HG03139 (cell line): ENCODE results near the gene JPH4.
A peak's percentile ranks its signal among the peaks of the same experiment; 100 is the strongest.

ENCODE experiments used
- ATAC-seq: cut with Tn5 transposase; IDR thresholded peaks from one replicate; pipeline ENCODE4 v1.9.1; 2021; ENCODE audit not compliant: unreplicated experiment

Gene JPH4

GRCh38 chr14:23580948-23581281 lies 2.3 kb upstream of the JPH4 start:
- no peak for ATAC-seq

DNA sequence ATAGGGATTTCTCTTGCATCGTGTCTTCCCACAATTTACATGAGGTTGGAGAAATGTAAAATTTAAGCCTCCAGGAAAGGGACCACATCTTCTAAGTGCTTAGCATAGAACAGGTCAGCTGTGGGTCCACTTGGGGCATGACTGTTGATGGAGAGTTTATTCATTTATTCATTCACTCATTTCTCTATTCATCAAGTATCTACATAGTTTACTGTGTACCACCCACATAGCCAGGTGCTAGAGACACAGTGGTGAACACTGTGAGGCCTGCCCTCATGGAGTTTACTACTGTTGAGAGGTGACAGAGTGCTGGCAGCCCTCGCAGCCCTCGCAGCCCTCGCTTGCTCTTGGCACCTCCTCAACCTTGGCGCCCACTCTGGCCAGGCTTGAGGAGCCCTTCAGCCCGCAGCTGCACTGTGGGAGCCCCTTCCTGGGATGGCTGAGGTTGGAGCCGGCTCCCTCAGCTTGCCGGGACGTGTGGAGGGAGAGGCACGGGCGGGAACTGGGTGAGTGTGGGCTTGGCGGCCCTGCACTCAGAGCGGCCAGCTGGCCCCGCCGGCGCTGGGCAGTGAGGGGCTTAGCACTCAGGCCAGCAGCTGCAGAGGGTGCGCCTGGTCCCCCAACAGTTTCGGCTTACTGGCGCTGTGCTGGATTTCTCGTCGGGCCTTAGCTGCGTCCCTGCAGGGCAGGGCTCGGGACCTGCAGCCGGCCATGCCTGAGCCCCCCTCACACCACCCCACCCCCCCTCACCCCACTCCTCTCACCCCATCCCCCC lies 1.7 kb upstream of the JPH4 start:
- ATAC-seq = no peak

DNA sequence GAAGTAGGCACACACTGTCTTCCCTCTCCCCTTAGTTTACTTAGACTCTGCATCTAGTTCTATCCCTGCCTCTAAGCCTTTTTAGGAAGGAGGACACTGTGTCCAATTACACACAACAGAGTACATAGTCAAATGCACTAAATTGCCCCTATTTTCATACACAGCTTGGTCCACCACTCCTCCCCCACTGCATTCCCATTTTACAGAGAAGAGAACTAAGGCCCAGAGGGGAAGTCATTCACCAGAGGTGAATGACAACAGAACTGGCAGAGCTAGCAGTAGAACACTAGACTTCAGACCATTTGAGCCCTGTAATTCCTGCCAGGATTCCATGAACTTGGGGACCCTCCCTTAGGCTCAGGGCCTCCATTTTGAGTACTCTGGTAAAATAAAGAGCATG lies 1.1 kb upstream of the JPH4 start:
- ATAC-seq = no peak

GRCh38 chr14:23579311-23579630 lies 681 bp upstream of the JPH4 start:
- ATAC-seq = no peak

- ATAC-seq = no peak
Observed at GRCh38 chr14:23577710-23578392, 739 bp downstream of the JPH4 start.

- no peak for ATAC-seq
Observed at GRCh38 chr14:23577004-23577681, 1.4 kb downstream of the JPH4 start.

DNA sequence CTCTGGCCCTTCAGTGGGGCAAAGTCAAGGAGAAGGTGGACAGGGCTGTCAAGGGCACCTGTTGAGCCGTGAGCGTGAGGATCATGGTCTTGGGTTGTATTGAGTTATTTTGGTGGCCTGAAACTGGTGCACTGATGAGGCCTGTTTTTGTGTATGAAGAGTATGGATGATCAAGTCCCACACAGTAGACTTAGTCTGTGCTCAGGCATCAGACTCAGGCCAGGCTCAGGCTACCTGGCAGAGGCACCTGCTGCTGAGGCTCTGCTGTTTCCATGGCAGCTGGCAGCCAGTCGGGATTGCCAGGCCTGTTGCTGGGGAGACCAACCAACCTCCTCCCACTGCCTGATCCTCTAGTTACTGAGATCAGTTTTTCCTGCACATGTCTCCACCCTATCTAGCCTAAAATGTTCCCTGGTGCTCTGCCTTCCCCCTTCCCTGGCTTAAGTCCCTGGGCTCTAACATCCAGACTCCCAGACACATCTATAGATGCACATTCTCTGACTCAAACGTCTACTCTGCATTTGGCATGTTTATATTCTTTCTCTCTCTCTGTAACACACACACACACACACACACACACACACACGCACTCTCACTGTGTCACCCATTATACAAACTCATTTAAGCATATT lies 5.1 kb downstream of the JPH4 start:
- no peak for ATAC-seq

GRCh38 chr14:23572836-23573235 lies 5.8 kb downstream of the JPH4 start:
- no peak for ATAC-seq

GRCh38 chr14:23572524-23572828 lies 6.1 kb downstream of the JPH4 start:
- no peak for ATAC-seq

GRCh38 chr14:23571701-23572523 lies 6.7 kb downstream of the JPH4 start:
- no peak for ATAC-seq

GRCh38 chr14:23570806-23571483 lies 7.6 kb downstream of the JPH4 start:
- ATAC-seq = no peak

DNA sequence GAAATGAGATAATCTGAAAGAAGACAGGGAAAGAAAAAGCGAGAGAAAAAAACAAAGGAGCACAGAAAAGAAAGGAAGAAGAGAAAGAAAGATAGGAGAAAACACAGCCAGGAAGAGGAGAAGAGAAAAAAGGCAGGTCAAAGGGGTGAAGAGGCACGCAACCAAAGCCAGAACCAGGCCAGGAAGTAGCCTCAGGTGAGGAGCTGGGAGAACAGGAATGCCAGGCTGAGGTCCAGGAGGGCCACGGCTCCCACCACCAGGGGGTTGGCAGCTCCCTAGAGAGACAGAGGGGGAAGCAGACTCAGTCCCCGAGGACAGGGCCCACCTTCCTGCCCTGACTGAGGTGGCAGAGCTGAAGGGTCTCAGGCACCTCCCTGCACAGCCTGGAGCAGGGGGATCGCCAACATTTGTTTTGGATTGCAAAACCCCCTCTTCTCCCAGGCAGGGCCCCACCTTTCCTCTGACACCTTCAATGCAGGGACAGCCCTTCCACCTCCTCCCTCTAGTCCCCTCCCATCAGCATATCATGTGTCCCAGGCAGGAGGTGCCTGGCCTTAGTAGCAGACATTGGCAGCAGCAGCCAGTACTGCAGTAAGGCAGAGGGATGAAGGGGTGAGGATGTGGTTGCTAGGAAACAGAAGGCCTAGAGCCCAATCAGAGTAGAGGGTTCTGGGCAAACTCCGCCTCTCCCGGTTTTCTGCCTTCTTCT lies 9.0 kb downstream of the JPH4 start:
- no peak for ATAC-seq

DNA sequence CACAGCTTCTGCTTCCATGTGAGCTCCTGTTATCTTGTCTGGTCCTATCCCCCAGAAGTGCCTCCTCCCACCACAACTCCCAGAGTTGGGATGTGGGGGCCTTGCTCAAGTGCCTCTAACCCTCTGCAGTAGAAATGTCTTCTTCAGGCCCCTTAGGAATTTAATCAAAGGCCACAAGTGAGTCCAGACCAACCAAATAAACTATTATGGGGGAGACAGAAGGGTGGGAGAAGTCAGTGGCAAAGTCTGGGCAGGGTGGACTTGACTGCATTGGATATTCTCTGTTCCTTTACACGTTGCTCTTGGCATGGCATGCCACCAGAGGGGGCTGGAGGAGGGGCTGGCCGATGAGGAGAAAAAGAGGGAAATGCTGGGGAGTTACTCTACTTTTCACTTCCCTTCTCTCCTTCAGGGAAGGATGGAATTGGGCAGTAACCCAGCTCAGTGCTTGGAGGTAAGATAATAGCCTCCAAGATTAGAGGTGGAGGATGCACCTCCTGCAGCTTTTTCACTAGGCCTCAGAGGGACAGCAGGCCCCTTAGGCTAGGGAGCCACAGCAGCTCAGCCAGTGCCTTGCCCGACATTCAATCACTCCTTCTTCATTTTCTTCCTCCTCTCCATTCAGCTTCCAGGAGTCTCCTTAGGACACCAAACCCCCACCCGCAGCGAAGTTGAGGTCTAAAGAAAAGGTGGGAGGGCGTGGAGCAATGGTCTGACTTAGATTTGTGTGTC lies 9.8 kb downstream of the JPH4 start:
- no peak for ATAC-seq

DNA sequence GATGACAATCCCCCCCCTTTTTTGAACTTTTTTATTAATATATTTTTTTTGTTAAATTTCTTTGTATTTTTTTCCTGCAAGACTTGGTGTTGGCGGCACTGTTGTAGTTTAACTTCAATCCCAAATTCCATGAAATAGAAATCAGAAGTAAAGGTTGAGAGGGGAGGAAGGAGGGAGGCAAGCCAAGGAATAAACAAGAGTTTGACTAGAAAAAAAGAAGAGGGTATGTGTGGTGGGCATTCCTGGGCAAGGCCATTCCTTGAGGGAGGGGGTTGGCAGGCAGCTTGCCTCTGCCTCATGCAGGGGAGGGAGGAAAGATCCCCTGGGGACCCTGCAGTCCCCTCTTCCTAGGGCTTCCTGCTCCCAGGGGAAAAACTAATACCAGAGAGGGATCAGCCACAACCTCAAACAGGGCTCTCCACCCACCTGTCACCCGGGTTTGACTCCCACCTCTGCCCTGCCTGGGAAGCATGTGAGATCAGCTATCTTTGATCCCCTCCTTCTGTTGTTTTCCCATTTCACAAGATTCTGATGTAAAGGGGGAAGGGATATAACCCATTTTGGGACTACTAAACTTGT lies 10.5 kb downstream of the JPH4 start:
- ATAC-seq = no peak

- peak; percentile 85 for ATAC-seq
Observed at GRCh38 chr14:23567186-23568020, 11.2 kb downstream of the JPH4 start, which contains the start of gene AP1G2. Gene AP1G2 (minus strand): TSS chr14:23567791. CDS start chr14:23567314, 477 bp downstream.

DNA sequence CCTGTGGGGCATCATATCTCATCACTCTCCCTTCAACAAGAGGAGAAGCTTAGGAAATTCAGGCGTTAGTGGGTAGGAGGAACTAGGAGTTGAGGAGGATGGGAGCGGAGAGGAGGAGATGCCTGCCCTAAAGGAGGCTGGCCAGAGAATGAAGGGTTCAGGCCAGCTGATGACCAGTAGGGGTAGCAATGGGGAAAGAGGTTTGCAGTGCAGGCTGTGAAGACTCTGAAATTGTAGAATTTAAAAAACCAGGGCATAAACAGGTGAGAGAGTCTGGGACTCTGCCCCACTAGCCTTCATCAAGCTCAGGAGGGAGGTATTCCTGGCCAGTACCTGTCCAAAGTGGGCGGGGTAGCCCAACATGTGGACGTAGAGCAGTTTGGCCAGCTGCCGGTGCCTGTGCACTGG lies 11.8 kb downstream of the JPH4 start:
- ATAC-seq = peak; percentile 13

DNA sequence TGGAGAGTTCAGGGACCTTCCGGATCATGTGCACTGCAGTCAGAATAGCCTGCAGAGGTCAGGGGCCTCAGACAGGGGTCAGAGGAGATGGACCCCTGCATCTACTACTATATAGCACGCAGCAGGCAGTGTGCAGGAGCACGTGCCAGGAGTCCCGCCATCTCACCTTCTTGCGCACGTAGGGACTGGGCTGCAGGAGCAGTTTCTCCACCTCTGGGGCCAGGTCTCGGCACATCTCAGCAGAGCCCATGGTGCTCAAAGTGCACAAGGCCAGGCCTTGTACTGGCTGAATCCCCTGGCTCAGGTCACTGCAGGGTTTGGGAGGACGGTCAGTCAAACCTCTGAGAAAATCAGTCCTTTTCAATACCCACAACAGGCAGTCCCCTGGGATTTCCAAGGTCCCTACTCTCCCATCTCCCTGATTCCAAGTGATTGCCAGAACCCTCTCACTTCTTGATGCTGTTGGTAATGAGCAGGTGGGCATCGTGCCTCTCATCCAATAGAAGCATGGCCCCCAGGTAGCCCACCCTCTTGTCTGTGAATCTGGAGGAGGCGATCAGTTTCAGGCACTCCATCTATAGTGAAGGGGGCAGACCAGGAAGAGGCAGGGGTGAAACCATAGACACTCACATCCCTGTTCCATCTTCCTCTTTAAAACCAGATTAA lies 12.3 kb downstream of the JPH4 start:
- no peak for ATAC-seq
